ENCODE measurements around the gene LINGO3. TPM values are rescaled to one million over a fixed set of nuclear protein-coding genes. Genes with fewer than 3 reads are reported as not detected.

Gene LINGO3
- total and polyA plus RNA-seq, 2 of the 8 experiments (the other 6 are each of a cell fraction or from before 2014, with no cell fraction given) = 0.59 TPM; not detected in 1

- POLR2A ChIA-PET (ENCODE audit: partially characterized antibody) = interaction anchor here (0.8 to 2.0 kb wide), 7 partner anchors 11 to 170 kb away, joined by 3 to 10 read pairs (median 4); partner anchors contain the start of gene GADD45B
Observed at GRCh38 chr19:2305452-2306280, 2.3 kb downstream of the LINGO3 start.

More at GRCh38 chr19:2305452-2306280, 2.3 kb downstream of the LINGO3 start:
- Histone ChIP-seq H2BK20ac (ENCODE audit: low read length) (no peak overlapping the region), H3K9me3 (ENCODE audit: insufficient read depth in 2 of 2, low read depth in 1 of 2, low read length in 1 of 2) (no peaks in the 10 kb centered on the region), H3K36me3 (ENCODE audit: control insufficient read depth in 2 of 4, insufficient read depth in 4 of 4, low read length in 3 of 4) (no peaks in the 10 kb centered on the region), H3K4me2 (ENCODE audit: insufficient read depth in 1 of 2, low read depth in 2 of 2, low read length in 2 of 2) (no peak overlapping the region), H3K23me2 (ENCODE audit: low read depth, low read length) (peaks cover 2% of the 10 kb centered on the region; the same call in 1 of the 2 replicates), H3K4me3 (ENCODE audit: extremely low read depth in 1 of 4, insufficient read depth in 2 of 4, low read depth in 3 of 4, low read length in 4 of 4) (no peak overlapping the region), H3K18ac (ENCODE audit: extremely low read depth, low read length) (no peak overlapping the region), H3K79me1 (ENCODE audit: low read depth, low read length) (no peaks in the 10 kb centered on the region), H3K56ac (replicated peaks; ENCODE audit: insufficient read length, low read depth, low read length) (no peak overlapping the region), H4K91ac (replicated peaks; ENCODE audit: insufficient read length, low read length) (no peak overlapping the region), H3K79me2 (ENCODE audit: control insufficient read depth in 1 of 2, insufficient read depth in 2 of 2, low read length in 2 of 2) (no peaks in the 10 kb centered on the region), H3K4me1 (replicated peaks in 1 of 4; ENCODE audit: control insufficient read depth in 3 of 4, insufficient read depth in 4 of 4, low read length in 3 of 4) (peaks cover 0 to 19% (median 7%) of the 10 kb centered on the region in 4 experiments; a peak in 5 of 7 replicates), H2BK15ac (ENCODE audit: low read length) (0 out of 2 replicates have a peak overlapping the region, but pooled peaks have one; percentile 16), H3K27ac (ENCODE audit: low read depth, low read length) (no peak overlapping the region), H2BK12ac (ENCODE audit: low read depth, low read length) (no peak overlapping the region), H4K5ac (ENCODE audit: insufficient read length, low read depth, low read length) (no peak overlapping the region), H3K23ac (ENCODE audit: insufficient read length) (no peak overlapping the region), H4K20me1 (replicated peaks in 1 of 2; ENCODE audit: control insufficient read depth in 1 of 2, insufficient read depth in 2 of 2, low read length in 2 of 2) (peaks cover 0 to 3% of the 10 kb centered on the region in 2 experiments), H2AK5ac (ENCODE audit: low read depth, low read length) (no peak overlapping the region), H2BK5ac (ENCODE audit: low read depth, low read length) (no peak overlapping the region), H3K14ac (ENCODE audit: insufficient read length) (no peak overlapping the region), H3K9ac (replicated peaks in 1 of 4; ENCODE audit: extremely low read depth in 1 of 4, low read depth in 3 of 4, low read length in 3 of 4) (no peak overlapping the region), H2AFZ (ENCODE audit: low read length) (no peak overlapping the region), H3K27me3 (replicated peaks in 1 of 4; ENCODE audit: control insufficient read depth in 3 of 4, extremely low read depth in 1 of 4, insufficient read depth in 3 of 4, low read length in 3 of 4) (peaks cover 7 to 47% (median 34%) of the 10 kb centered on the region in 4 experiments), H4K8ac (ENCODE audit: extremely low read depth, insufficient read depth, low read length) (no peak overlapping the region), H3K4ac (replicated peaks; ENCODE audit: insufficient read length, low read depth, low read length) (no peak overlapping the region), H2BK120ac (replicated peaks; ENCODE audit: low read depth, low read length) (no peak overlapping the region)
- TF ChIP-seq SRF (IDR thresholded peaks at IDR 0.05; ENCODE audit: low read depth, low read length) (no peak), SAP30 (IDR thresholded peaks at IDR 0.05; ENCODE audit: insufficient read depth, insufficient replicate concordance, low read length) (no peak), ATF3 (IDR thresholded peaks at IDR 0.05; ENCODE audit: insufficient read depth, low read depth, low read length) (no peak), YY1 (IDR thresholded peaks at IDR 0.05; ENCODE audit: low read depth, low read length) (no peak), MAFK (IDR thresholded peaks at IDR 0.05; ENCODE audit: low read depth, low read length) (no peak), RFX5 (IDR thresholded peaks at IDR 0.05; ENCODE audit: borderline replicate concordance, low read depth, low read length) (no peak), BRCA1 (IDR thresholded peaks at IDR 0.05; ENCODE audit: low read depth, low read length) (no peak)
- FAIRE-seq = no peak
- CTCF ChIA-PET (ENCODE audit: partially characterized antibody) = interaction anchor here (0.9 to 2.6 kb wide), 8 partner anchors 9 to 318 kb away, joined by 3 to 10 read pairs (median 6); no protein-coding TSS in a partner anchor
- DNase-seq (ENCODE audit: low read depth in 1 of 2, low spot score in 2 of 2) = no peak
- WGBS, 2 experiments (ENCODE audit: extremely low coverage in 1 of 2, insufficient coverage in 1 of 2, insufficient read length in 1 of 2, insufficient replicate concordance in 2 of 2, low coverage in 1 of 2, low lambda C conversion rate in 2 of 2, missing lambda C conversion rate in 1 of 2) = 78% methylated on average over 19 of the region's 19 CpGs; no CpG with 5 or more reads in 1 of the 2 experiments
